HCT116 (cell line): ENCODE measurements around the gene ZBTB21.

Source experiments
- SRF ChIP-seq: IDR thresholded peaks from 2 replicates; pipeline ENCODE4 v1.6.1; 2012; ENCODE audit warnings: low read depth
- TCF7L2 ChIP-seq: IDR thresholded peaks from 2 replicates; pipeline ENCODE4 v1.7.0; 2011; ENCODE audit warnings: borderline replicate concordance, inconsistent platforms; ENCODE audit not compliant: insufficient read depth, insufficient read length; ENCODE audit errors: extremely low read depth
- ZNF274 ChIP-seq: fragments of 200-500 bp; sonication (Bioruptor generic); IDR thresholded peaks from 2 replicates; pipeline ENCODE4 v1.6.1; 2014; ENCODE audit warnings: mild to moderate bottlenecking, low read depth, low read length, inconsistent platforms

DNA sequence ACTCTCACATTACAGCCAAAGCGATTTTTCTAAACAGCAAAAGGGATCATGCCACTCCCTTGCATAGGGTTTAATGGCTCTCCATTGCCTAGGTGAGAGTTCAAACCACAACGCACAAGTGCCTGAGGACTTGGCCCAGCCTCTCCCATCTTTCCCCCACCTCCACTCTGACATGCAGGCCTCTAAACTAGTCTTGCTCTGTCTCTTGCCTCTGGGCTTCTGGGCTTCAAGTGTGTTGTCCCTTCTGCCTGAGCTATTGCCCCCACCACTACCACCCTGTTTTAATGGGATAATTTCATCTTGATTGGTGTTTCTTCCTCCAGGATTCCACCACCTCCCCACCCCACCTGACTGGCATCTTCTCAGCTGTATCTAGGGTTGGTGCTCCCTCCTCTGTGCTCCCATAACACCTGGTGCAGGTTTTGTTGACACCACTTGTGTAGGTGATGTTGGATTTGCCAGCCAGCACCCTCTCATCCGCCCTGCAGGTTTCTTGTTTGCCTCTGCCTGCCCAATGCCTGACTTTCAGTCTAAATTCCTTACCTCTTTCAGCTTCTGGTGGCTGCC, 2.7 kb upstream of the ZBTB21 start:
- TF ChIP-seq SRF (no peak), ZNF274 (no peak), TCF7L2 (no peak)
